SJCRH30 (cell line): Measurements from ENCODE around the gene FAM193A. TPM values are rescaled to one million over a fixed set of nuclear protein-coding genes. Genes with fewer than 3 reads are reported as not detected.
"Not testable (repeated sequence)": the region's sequence is repeated elsewhere in the genome, so short reads cannot be mapped to it uniquely, and the experiment has no call there.

ENCODE experiments used
- DNase-seq, 2 experiments: peaks; one replicate each; pipeline ENCODE4 v3.0.0-alpha.2; 2015 to 2020
- H3K27ac ChIP-seq: fragments of 250-450 bp; sonication (Bioruptor Pico); 2 replicates; pipeline ENCODE4 v1.5.1; 2020; ENCODE audit warnings: mild to moderate bottlenecking, moderate library complexity
- H3K27me3 ChIP-seq: fragments of 250-450 bp; sonication (Bioruptor Pico); 2 replicates; pipeline ENCODE4 v1.5.1; 2020; ENCODE audit warnings: mild to moderate bottlenecking, moderate library complexity
- H3K36me3 ChIP-seq: fragments of 250-450 bp; sonication (Bioruptor Pico); 2 replicates; pipeline ENCODE4 v1.5.1; 2020; ENCODE audit warnings: mild to moderate bottlenecking, moderate library complexity
- H3K4me1 ChIP-seq: fragments of 250-450 bp; sonication (Bioruptor Pico); 2 replicates; pipeline ENCODE4 v1.5.1; 2020; ENCODE audit warnings: mild to moderate bottlenecking, moderate library complexity
- H3K4me3 ChIP-seq: fragments of 250-450 bp; sonication (Bioruptor Pico); 2 replicates; pipeline ENCODE4 v1.5.1; 2020; ENCODE audit warnings: mild to moderate bottlenecking, moderate library complexity
- H3K9me3 ChIP-seq: fragments of 250-450 bp; sonication (Bioruptor Pico); replicated peaks from 2 replicates; pipeline ENCODE4 v1.5.1; 2020; ENCODE audit warnings: mild to moderate bottlenecking, moderate library complexity
- total RNA-seq: library from RNA; depleted of rRNA; stranded (reverse); fragments of >200 nt; shearing (Covaris generic); gene quantifications from 2 replicates; pipeline ENCODE4 v1.2.3, GENCODE V29; 2014; rRNA removed

The FAM193A gene
- total RNA-seq, 1 experiment from 2014 or later: 20.4 TPM

DNA sequence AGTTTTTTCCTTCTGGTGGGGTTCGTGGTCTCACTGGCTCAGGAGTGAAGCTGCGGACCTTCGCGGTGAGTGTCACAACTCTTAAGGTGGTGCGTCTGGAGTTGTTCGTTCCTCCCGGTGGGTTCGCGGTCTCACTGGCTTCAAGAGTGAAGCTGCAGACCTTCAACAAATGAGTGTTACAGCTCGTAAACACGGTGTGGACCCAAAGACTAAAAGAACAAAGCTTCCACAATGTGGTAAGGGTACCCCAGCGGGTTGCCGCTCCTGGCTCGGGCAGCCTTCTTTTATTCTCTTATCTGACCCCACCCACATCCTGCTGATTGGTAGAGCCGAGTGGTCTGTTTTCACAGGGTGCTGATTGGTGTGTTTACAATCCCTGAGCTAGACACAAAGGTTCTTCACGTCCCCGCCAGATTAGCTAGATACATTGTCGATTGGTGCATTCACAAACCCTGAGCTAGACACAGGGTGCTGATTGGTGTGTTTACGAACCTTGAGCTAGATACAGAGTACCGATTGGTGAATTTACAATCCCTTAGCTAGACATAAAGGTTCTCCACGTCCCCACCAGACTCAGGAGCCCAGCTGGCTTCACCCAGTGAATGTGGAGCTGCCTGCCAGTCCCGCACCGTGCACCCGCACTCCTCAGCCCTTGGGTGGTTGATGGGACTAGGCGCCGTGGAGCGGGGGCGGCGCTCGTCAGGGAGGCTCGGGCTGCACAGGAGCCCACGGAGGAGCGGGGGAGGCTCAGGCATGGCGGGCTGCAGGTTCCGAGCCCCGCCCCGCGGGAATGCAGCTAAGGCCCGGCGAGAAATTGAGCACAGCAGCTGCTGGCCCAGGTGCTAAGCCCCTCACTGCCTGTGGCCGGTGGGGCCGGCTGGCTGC lies 226.3 kb downstream of the FAM193A start:
- not testable (repeated sequence) for H3K4me3 ChIP-seq, H3K27ac ChIP-seq, H3K36me3 ChIP-seq, H3K9me3 ChIP-seq, H3K27me3 ChIP-seq, DNase-seq, H3K4me1 ChIP-seq

DNA sequence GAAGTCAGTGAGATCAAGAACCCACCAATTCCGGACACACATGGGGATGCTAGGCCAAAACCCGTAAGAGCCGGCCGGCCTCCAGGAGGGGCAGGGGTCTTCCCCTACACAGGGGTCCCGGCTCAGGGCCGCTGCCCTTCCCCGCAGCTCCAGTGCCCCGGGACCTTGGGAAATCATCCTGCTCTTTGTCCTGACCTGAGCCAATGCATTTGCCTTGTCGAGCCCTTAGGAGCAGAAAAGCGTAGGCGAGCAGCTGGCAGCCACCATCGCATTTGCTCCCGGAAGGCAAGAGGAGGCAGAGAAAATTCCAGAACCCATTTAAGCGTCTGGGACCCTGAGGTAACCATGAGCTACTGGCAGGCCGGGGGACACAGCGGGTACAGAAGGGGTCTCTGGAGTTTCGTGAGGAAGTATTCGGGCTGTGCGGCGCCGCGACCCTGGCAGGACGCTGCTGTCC lies 227.1 kb downstream of the FAM193A start:
- no peak for DNase-seq
- Histone ChIP-seq H3K27ac (no peak overlapping the region), H3K36me3 (no peaks in the 10 kb centered on the region), H3K27me3 (no peaks in the 10 kb centered on the region), H3K9me3 (no peaks in the 10 kb centered on the region), H3K4me1 (no peaks in the 10 kb centered on the region), H3K4me3 (no peak overlapping the region)

DNA sequence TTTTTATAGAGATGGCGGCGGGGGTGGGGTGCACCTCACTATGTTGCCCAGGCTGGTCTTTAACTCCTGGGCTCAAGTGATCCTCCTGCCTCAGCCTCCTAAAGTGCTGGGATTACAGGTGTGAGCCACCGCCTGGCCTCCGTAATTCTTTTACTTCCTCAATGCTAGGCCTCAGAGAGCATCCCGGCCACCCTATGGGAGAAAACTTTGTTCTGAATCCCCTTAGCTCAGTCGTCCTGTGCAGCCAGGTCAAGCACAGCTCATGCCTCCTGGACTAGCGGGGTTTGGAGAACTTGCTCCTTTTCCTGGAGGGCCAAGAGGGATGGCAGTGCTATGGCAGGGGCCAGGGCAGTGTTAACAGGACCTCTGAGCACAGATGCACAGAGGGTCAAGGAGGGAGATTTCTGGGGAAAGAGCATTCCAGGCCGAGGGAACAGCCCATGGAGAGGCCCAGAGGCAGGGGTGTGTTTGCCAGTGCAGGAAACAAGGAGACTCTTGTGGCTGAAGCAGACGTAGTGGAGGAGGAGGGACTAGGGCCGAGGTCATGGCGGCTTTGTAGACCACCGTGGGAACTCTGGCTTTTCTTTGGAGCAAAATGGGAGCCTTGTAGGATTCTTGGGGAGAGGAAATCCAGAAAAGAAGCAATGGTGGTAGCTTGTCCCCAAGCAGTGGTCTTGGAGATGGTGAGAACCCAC lies 229.5 kb downstream of the FAM193A start:
- no peaks in the 10 kb centered on the region for H3K4me1 ChIP-seq
- H3K27ac ChIP-seq: no peak overlapping the region
- H3K36me3 ChIP-seq: no peaks in the 10 kb centered on the region
- DNase-seq: no peak
- H3K27me3 ChIP-seq: no peaks in the 10 kb centered on the region
- H3K4me3 ChIP-seq: no peak overlapping the region
- H3K9me3 ChIP-seq: no peaks in the 10 kb centered on the region

DNA sequence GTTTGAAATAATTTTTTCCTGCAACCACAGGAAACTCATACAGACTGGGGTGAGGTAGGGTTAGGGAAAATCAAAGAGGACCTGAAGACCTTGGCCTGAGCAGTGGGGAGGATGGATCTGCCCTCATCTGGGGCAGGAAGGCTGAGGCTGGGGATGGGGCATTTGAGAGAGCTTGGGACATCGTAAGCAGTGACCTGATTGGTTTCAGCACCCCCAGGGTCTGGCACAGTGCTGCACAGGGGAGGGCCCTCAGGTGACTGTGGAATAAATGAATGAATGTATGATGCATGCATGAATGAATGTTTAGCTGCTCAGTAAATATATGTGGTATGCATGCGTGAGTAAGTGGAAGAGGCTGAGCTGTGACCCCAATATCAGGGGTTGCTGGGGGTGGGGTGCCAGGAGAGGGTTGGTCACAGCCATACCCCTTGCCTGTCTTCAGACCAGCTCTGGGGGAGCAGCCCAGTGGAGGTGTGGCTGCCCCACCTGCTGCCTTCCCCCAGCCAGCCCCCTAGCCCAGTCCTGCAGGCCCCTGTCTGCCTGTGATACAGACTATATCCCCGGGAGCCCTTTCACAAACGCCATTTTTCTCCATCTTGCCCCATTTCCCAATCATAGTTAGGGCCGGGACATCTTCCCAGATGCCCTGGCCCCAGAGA lies 230.7 kb downstream of the FAM193A start:
- Histone ChIP-seq H3K36me3 (no peaks in the 10 kb centered on the region), H3K27ac (no peak overlapping the region), H3K4me3 (no peak overlapping the region), H3K27me3 (no peaks in the 10 kb centered on the region), H3K4me1 (no peaks in the 10 kb centered on the region), H3K9me3 (no peaks in the 10 kb centered on the region)
- no peak for DNase-seq

DNA sequence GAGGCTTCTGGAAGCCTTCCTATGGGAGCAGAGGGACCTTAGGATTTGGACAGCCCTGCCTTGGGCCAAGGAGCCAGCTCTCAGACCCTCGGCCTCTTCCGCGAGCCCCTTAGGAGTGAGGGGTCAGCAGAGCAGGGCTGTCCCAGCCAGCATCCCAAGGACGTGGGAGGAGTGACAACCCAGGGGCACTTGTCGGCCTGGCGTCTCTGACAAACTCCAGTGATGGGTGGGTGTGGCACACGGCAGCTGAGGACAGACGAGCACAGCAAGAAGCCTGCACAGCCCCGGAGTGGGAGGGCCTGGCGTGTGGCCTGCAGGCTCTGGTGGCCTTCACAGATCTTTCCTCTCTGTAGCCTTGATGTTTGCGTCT lies 231.2 kb downstream of the FAM193A start:
- no peaks in the 10 kb centered on the region for H3K4me1 ChIP-seq
- DNase-seq: no peak
- no peaks in the 10 kb centered on the region for H3K36me3 ChIP-seq

DNA sequence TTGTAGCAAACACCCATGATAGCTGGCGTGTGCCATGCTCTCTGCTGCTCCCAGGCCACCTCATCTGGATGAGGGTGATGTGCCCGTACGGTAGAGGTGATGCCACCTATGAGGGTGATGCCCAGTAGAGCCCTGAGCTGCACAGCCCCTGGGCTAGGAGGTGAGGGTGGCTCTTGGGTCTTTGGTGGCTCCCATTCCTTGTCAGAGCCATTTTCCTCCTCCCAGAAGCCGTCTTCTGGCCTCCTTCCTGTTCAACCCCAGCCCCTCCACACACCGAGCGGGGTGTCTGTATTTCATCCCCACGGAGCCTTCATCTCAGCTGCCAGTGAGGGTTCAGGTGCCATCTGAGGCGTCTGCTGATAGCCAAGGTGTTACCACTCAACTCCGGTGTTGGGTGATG lies 231.7 kb downstream of the FAM193A start:
- no peaks in the 10 kb centered on the region for H3K9me3 ChIP-seq
- H3K36me3 ChIP-seq: no peaks in the 10 kb centered on the region
- H3K27me3 ChIP-seq: no peaks in the 10 kb centered on the region
- no peak overlapping the region for H3K4me3 ChIP-seq
- DNase-seq: no peak
- no peaks in the 10 kb centered on the region for H3K4me1 ChIP-seq
- no peak overlapping the region for H3K27ac ChIP-seq

More for the DNA sequence above, 231.2 kb downstream of the FAM193A start:
- H3K4me3 ChIP-seq: no peak overlapping the region
- H3K9me3 ChIP-seq: no peaks in the 10 kb centered on the region
- no peak overlapping the region for H3K27ac ChIP-seq
- no peaks in the 10 kb centered on the region for H3K27me3 ChIP-seq

DNA sequence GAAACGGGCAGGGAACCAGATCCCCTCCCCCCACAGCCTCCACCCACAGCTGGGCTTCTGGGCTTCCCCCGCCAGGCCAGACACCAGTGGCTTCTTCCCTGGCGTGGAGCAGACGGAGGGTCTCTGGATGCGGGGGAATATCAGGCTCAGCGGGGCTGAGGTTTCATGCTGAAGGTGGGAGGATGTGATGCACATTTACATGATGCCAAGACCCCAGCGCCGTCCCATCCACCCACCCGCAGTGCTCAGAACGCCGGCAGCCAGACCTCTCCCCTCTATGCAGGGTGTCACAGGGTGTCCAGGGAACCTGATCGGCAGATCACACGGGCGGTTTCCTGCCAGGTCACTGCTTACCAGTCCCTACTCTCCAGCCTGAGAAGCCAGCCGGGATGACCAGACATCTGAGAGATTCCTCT lies 232.5 kb downstream of the FAM193A start:
- Histone ChIP-seq H3K4me1 (no peaks in the 10 kb centered on the region), H3K9me3 (no peaks in the 10 kb centered on the region), H3K27me3 (no peaks in the 10 kb centered on the region), H3K36me3 (no peaks in the 10 kb centered on the region), H3K4me3 (no peak overlapping the region), H3K27ac (no peak overlapping the region)
- DNase-seq: no peak

DNA sequence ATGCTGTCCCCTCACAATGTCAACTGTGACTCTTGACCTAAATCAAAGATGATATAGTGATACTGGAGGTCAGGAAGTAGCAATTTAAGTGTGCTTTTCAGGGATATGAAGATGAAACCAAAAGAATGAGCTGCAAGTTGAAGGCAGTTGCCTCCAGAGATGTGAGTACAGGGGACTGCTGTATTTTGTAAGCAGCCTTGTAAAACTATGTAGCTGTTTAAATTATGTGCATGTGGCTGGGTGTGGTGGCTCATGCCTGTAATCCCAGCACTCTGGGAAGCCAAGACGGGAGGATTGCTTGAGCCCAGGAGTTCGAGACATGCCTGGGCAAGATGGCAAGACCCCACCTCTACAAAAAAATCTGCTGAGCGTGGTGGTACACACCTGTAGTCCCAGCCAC lies 234.8 kb downstream of the FAM193A start:
- Histone ChIP-seq H3K4me1 (no peaks in the 10 kb centered on the region), H3K27me3 (no peaks in the 10 kb centered on the region), H3K36me3 (no peaks in the 10 kb centered on the region), H3K27ac (no peak overlapping the region), H3K9me3 (no peaks in the 10 kb centered on the region), H3K4me3 (no peak overlapping the region)
- no peak for DNase-seq

DNA sequence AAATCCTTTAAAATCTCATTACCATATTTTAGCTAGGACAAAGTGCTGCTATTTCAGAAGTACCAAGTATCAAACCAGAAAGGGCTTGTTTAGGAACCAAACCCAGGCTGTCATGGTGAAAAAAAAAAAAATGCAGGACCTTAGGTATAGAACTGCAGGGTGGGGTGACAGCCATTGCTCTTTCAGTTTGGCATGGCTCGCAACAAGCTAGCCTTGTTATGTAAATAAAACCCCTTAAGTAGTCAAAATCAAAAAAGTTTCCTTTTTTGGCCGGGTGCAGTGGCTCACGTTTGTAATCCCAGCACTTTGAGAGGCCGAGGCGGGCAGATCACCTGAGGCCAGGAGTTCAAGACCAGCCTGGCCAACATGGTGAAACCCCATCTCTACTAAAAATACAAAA lies 244.2 kb downstream of the FAM193A start:
- not testable (repeated sequence) for H3K9me3 ChIP-seq, H3K27ac ChIP-seq

DNA sequence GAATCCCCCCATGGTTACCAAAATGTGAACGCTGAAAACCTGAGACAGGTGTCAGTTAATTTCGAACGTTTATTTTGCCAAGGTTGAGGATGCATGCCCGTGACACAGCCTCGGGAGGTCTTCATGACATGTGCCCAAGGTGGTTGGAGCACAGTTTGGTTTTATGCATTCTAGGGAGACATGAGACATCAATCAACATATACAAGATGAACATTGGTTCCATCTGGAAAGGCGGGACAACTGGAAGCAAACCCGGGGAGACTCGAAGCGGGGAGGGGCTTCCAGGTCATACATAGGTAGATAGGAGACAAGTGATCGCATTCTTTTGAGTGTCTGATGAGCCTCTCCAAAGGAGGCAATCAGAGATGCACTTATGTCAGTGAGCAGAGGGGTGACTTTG lies 245.5 kb downstream of the FAM193A start:
- Histone ChIP-seq H3K4me3 (no peak overlapping the region), H3K9me3 (0 out of 2 replicates have a peak, but pooled peaks cover 4% of the 10 kb centered on the region), H3K4me1 (no peaks in the 10 kb centered on the region), H3K36me3 (no peaks in the 10 kb centered on the region), H3K27ac (no peak overlapping the region), H3K27me3 (no peaks in the 10 kb centered on the region)
- DNase-seq: no peak

More for the DNA sequence above, 244.2 kb downstream of the FAM193A start:
- not testable (repeated sequence) for H3K36me3 ChIP-seq, H3K4me1 ChIP-seq, DNase-seq, H3K27me3 ChIP-seq, H3K4me3 ChIP-seq

Other genes starting within 250 kb of the FAM193A start
- gene ZFYVE28, start 118.0 kb upstream of the FAM193A start, total RNA-seq: 0.15 TPM in 1 of 2 replicates, not detected in the other
- gene CFAP99, start 117.7 kb upstream of the FAM193A start, total RNA-seq: not detected in 2 replicates
- 67.6 and 71.2 TPM in 2 replicates for gene RNF4, start 67.5 kb upstream of the FAM193A start, total RNA-seq
- 25.8 and 28.8 TPM in 2 replicates for gene TNIP2, start 219.7 kb downstream of the FAM193A start, total RNA-seq